NCI-H2196 (cell line): ENCODE measurements around the gene PSMB8.

ENCODE experiments used
- DNase-seq: peaks from one replicate; lab custom pipeline; 2025; ENCODE audit not compliant: unreplicated experiment; lab: John Stamatoyannopoulos, UW

PSMB8 gene

GRCh38 chr6:32799168-32799567, 44.7 kb downstream of the PSMB8 start:
- no peak for DNase-seq

- DNase-seq = peak; percentile 63
Observed at GRCh38 chr6:32796848-32797776, 46.7 kb downstream of the PSMB8 start.

DNA sequence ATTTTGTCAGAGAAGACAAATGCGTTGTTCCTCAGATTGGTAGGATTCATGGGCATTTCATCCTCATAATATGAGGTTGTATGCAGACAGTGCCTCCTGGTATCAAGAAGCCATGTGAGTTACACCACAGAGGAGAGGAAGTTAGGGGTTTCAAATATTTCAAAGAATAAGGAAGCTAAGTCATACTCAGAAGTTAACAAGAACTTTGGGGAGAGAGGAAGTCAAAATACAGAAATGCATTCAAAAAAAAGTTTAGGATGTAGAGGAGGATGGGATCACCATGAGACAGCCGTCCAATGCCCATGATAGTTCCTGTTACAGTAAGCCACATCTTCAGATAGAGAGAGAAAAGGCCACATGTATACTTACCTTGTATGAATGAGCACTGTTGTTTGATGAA, 49.3 kb downstream of the PSMB8 start:
- DNase-seq = no peak

- DNase-seq = no peak
Observed at GRCh38 chr6:32792901-32793435, 50.9 kb downstream of the PSMB8 start.
